Stimulated activated CD4-positive, alpha-beta T cell treated with anti-CD3 and anti-CD28 coated beads, TNF-alpha, amount 100 ng/mL, for 48 hours (primary cell): ENCODE measurements around the gene SHISA6.

ENCODE experiments used
- DNase-seq, 3 donors: peaks; one replicate each; pipeline ENCODE4 v3.0.0-alpha.2; 2020; ENCODE audit warnings: low read depth in 3 of 3

Gene SHISA6

DNA sequence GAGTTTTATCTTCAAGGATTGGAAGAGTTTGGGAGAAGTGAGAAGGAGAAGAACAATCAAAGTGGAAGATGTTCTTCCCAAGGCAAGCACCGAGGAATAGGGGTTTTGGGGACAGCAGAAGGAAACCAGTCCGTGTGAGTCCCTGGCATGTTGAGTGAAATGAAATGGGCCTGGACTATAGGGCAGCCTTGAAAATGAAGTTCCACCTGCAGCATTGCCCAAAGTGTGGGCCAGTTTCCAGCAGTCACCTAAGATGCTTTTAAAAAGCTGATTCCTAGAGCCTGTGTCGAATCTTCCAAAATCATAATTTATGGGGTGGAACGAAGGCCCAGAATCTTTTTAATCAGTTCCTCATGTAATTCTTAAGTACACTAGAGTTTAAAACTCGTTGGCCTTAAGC is 297.4 kb downstream of the SHISA6 start:
- no peak for DNase-seq

DNA sequence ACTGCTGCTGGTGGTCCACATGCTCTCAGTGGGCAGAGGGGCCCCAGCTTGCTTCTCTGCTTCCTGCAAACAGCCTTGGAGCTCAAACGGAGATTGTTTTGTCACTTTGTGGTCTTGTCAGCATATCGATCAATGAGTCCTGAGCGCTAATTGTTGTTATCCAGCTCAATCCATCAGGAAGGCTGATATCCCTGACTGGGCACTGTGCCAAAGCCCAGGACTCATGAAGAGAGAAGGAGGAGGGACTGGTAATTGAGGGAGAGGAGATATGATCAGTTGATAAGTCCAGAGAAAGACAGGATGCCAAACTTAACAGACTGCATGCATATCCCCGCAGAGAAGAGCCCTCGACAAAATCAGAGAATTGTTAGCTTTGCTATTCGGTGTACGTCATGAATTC is 298.6 kb downstream of the SHISA6 start:
- DNase-seq, result no peak

GRCh38 chr17:11545002-11545401 is 304.0 kb downstream of the SHISA6 start:
- no peak for DNase-seq

DNA sequence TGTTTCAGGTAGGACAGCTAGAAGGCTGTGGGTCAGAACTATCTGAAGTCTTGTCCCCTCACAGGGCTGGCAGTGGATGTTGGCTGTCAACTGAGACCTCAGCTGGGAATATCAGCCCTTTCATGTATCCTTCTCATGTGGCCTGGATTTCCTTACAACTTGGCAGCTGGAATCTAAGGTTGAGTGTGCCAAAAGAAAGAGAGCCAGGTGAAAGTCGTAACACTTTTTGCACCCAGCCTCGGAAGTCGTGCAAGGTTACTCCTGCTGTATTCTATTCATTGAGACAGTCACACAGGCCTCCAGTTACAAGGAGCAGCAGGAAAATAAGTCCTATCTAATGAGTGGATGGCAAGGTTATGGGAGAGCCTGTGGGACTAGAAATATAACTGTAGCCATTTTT is 304.7 kb downstream of the SHISA6 start:
- no peak for DNase-seq

- DNase-seq, result no peak
Observed at GRCh38 chr17:11547853-11548252, 306.8 kb downstream of the SHISA6 start.

- no peak for DNase-seq
Observed at GRCh38 chr17:11548398-11548797, 307.4 kb downstream of the SHISA6 start.

GRCh38 chr17:11550431-11550830 is 309.4 kb downstream of the SHISA6 start:
- DNase-seq, result no peak

- DNase-seq, result no peak
Observed at GRCh38 chr17:11551442-11551841, 310.4 kb downstream of the SHISA6 start.

GRCh38 chr17:11553135-11553534 is 312.1 kb downstream of the SHISA6 start:
- DNase-seq, result no peak

- DNase-seq, result no peak
Observed at GRCh38 chr17:11554042-11554441, 313.0 kb downstream of the SHISA6 start.

- no peak for DNase-seq
Observed at GRCh38 chr17:11554542-11554941, 313.5 kb downstream of the SHISA6 start.

DNA sequence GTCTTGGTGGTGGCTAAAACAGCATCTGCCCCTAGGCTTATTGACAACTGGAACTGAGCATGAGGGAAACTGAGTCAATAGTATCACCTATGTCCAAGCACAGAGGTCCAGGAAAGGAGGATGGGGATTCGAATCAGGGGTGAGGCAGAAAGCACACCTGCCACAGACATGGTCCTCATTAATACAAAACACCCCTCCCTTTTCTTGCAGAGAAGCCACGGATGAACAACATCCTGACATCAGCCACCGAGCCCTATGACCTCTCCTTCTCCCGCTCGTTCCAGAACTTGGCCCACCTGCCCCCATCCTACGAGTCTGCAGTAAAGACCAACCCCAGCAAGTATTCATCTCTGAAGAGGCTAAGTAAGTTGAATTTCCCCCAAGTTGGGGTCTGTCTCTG is 314.5 kb downstream of the SHISA6 start:
- DNase-seq, result no peak

DNA sequence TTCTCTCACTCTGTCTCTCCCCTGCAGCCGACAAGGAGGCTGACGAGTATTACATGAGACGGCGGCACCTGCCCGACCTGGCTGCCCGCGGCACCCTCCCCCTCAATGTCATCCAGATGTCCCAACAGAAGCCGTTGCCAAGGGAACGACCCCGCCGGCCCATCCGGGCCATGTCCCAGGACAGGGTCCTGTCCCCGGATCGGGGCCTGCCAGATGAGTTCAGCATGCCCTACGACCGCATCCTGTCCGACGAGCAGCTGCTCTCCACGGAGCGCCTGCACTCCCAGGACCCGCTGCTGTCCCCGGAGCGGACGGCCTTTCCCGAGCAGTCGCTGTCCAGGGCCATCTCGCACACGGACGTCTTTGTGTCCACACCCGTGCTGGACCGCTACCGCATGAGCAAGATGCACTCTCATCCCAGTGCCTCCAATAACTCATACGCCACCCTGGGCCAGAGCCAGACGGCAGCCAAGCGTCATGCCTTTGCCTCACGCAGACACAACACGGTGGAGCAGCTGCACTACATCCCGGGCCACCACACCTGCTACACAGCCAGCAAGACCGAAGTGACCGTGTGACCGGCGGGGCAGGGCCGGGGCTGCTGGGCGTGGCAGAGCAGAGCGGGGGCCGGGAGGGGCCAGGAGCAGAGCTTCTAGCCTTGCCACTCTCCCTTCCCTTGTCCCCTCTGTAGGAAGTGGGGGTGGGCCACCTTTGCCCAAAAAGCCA is 316.9 kb downstream of the SHISA6 start:
- no peak for DNase-seq

- DNase-seq, result no peak
Observed at GRCh38 chr17:11558681-11559234, 317.7 kb downstream of the SHISA6 start.

DNA sequence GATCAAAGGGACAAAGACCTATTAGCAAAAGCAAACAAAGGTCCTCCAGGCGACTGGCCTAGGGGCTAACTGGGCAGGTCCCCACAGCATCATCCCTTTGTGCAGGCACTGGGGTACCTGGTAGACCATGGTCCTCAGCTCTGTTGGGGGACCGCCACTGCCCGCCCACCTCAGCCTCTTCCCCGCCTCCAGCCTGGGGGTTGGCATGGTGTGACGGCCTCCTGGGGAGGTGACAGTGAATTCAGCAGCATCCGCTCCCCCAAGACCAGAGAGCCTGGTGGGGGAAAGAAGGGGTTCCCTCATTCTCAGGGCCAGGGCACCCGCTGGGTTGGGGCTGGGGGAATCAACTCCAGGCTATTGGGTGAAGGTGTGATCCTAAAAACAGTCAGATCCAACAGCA is 318.6 kb downstream of the SHISA6 start:
- no peak for DNase-seq

GRCh38 chr17:11561281-11561680 is 320.3 kb downstream of the SHISA6 start:
- no peak for DNase-seq

GRCh38 chr17:11561702-11562101 is 320.7 kb downstream of the SHISA6 start:
- DNase-seq, result no peak

DNA sequence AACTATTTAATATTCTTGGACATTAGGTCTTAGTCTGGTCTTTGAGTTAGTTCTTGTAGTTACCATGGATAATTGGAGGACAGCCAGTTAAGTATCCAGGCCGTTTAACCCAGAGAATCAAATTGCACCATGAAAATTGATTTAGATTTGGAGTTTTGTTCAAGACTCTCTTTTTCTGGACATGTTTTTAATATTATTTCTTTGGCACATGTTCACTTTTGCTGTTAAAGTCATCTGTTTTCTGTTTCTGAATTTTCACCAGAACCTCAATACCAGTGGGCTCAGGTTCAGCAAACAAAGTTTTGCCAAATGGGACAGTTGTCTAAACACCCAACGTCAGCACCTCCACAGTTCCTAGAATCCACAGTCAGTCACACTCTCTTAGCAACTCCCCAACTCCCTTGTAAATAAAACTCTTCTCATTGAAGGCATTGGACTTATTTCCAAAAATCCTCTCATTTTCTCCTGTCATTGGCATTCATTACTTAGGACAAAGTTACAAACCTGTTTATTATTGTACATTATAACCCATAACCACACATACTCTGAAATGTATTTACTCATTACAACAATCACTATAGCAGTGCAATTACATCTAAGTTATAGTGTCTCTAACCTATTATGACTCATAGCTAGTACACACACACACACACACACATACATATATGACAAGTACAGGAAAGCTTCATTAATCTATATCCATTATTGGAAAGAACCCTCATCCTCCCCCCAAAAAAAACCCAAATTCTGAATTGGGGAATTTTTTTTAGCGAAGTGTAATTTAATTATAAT is 323.8 kb downstream of the SHISA6 start:
- DNase-seq, result no peak

- DNase-seq, result no peak
Observed at GRCh38 chr17:11565591-11565990, 324.6 kb downstream of the SHISA6 start.

DNA sequence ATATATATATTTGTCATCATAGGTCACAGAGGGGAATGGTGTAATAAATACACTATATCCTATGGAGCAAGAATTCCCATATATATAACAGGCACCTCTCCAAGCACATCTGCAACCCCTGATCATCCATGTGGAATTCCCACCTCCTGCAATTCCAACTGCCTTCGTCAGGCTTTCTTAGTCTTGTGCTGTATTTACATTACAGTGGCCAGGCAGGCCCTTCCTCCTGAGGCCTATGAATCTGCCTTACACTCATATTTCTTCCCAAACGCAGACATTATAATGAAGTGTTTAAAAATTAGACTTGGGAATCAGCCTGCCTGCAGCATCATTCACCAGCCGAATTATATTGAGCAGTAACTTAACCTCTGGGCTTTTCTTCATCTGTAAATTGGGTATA is 338.0 kb downstream of the SHISA6 start:
- no peak for DNase-seq

- no peak for DNase-seq
Observed at GRCh38 chr17:11580677-11581076, 339.7 kb downstream of the SHISA6 start.

- no peak for DNase-seq
Observed at GRCh38 chr17:11582217-11582616, 341.2 kb downstream of the SHISA6 start.
